PC-9 (cell line): ENCODE data around the gene TMEM120A.

Experiments
- CTCF ChIP-seq: fragments of 200-600 bp; sonication (generic); conservative IDR thresholded peaks from 2 replicates; pipeline ENCODE4 v1.6.1; 2017; ENCODE audit warnings: mixed run types, antibody characterized with exemption, mild to moderate bottlenecking, moderate library complexity
- EZH2 ChIP-seq: fragments of 200-600 bp; sonication (generic); IDR thresholded peaks from 2 replicates; pipeline ENCODE4 v1.8.0; 2017; ENCODE audit warnings: antibody characterized with exemption, low read depth

- TF ChIP-seq CTCF (no peak), EZH2 (no peak)
Observed at GRCh38 chr7:75960372-75960771, 34.0 kb downstream of the TMEM120A start.
